T47D (cell line): ENCODE measurements around the gene RTN4R.
"Not testable (repeated sequence)": the region's sequence is repeated elsewhere in the genome, so short reads cannot be mapped to it uniquely, and the experiment has no call there.

Experiments used
- DNase-seq, 2 experiments: peaks; one replicate each; pipeline versions ENCODE4 v3.0.0 to v3.0.0-alpha.2; 2011 to 2012; ENCODE audit warnings: low read depth in 1 of 2, low spot score in 1 of 2
- JUND ChIP-seq: IDR thresholded peaks from 2 replicates; pipeline ENCODE4 v1.6.1; 2012; ENCODE audit warnings: low read depth
- in situ Hi-C: cut with HindIII; loops from 2 replicates; pipeline ENCODE4 v1.10.0; 2016; ENCODE audit warnings: low sequenced_read_pairs, low pct_unique_long_range_greater_than_20kb

The RTN4R gene

DNA sequence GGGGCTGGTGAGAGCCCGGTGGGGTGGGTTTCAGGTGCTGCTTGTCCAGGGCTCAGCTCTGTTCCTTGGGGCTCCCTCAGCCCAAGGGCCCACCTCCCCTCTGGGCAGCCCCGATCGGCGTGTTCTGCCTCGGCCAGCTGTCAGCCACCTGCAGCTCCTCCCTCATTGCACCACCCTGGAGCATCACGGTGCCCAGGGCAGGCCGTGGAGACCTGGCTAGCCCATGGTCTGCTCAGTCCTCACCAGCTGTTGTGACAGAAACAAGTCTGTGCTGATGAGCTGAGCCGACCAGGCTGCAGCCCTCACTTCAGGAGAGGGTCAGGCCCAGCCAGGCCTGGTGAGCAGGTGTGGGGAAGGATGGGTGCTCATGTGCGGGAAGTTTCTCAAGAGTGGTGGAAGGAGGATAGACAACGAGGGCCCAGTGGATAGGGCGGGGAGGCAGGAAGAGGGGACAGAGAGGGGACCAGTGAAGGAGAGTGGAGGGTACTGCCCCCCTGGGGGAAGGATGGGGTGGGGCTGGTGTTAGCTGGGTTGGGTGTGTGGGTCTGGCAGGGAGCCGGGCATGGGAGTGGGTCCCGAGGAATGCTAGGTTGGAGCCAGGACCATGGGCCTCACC is 16.5 kb upstream of the RTN4R start:
- in situ Hi-C loops, result no loop called here
- no peak for TF ChIP-seq JUND
- DNase-seq, result no peak

DNA sequence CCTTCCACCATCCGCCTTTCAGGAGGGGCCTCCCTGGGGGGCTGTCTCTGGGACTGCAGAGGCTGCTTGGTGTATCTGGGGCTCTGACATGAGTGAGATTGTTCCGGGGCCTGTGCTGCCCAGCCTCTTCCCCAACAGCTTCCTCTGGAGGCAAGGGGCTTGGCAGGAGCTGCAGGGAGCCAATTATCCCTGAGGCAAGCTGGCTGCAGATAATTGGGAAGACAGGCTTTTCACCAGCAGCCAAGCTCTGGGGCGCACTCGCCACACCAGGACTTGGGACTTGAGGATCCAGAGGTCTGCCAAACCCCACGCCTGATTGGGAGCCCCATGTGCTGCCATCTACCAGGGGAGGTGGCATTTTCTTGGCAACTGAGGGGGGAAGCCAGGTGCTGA is 15.6 kb upstream of the RTN4R start:
- DNase-seq, result no peak
- in situ Hi-C loops, result no loop called here
- no peak for TF ChIP-seq JUND

DNA sequence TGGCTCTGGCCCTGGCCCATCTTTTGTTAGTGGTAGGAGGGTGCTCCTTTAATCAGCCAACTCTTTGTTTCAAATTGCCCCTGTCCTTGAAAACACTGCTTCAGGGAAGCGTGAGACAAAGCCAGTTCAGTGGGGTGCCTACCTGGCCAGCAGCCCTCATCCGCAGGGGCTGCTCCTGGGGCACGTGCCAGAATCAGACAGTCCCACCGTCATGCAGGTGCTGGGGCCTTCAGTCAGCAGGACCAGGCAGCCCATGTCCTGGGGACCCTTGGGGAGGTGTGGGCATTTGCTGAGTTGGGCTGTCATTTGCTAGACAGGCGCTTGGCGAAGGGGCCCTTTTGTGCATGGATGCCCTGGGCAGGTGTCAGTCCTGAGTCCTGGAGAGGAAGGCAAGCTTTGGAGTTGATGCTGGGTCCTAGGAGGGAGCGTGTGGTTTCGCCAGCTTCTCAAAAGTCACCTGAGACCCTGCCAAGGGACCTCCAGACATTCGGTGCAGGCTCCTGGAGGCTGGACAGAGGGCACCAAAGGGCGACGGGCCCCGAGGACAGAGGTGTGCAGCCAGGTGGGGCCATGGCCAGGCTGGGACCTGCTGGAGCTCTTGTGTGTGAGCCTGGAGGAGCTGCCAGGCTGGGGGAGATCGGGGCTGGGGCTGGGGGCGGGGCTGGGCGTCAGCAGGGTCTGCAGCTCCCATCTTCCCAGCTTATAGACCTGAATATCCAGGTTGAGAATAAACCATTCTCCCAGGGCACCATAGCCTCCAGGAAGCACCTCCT is 15.0 kb upstream of the RTN4R start:
- in situ Hi-C loops, result no loop called here
- DNase-seq, result no peak
- TF ChIP-seq JUND, result no peak

DNA sequence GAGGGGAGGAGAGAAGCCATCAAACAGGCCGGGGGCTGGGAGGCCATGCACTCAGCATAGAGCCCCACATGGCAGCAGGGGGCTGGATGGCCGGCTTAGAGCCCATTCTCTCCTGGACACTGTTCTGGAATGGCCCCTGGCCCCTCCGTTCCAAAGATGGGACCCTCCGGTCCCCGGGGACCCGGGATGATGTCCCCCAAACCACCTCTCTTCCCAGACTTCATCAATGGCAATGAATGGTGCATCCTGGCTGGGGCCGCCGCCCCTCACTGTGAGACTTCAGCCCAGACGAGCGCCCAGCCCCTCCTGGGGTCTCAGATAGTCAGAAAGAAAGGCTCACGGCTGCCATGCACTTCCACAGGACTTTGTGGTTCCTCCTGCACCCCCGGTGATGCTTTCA is 13.8 kb upstream of the RTN4R start:
- DNase-seq, result no peak
- in situ Hi-C loops, result no loop called here
- TF ChIP-seq JUND, result no peak

DNA sequence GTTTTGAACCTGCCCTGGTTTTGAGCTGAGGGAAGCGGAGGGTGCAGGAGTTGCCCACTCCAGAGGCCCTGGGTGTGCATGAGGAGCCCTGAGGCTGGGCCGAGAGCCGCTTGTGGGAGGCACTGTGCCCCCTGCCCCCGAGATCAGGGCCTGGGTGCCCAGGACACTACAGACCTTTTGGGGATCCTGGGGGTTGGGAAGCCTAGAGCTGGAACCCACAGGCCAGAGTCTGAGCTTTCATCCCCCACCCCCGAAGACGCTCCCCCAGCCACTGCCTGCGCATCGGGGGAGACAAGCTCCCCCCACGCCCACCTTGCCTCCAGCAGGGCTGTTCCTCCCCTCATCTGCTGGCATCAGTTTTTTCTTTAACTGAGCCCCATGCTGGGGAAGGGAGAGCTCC is 13.4 kb upstream of the RTN4R start:
- in situ Hi-C loops, DNase-seq: not testable (repeated sequence)

DNA sequence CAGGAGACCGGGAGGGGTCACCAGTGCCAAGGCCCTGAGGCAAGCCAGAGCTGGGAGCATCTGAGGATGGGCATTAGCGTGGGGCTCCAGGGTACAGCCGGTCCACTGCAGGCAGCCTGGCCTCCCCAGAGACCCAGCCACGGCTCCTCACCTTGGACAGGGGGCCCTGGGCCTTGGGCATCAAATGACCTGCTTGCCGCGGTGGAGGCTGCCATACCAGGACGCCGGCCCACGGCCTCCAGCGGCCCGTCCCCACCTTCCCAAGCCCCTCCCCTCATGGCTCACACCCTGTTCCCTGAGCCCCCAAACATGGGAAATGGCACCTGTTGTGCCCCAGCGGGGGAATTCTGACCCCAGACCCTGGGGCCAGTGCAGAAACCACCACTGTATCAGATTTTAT is 12.7 kb upstream of the RTN4R start:
- in situ Hi-C loops, result no loop called here
- no peak for DNase-seq
- no peak for TF ChIP-seq JUND

DNA sequence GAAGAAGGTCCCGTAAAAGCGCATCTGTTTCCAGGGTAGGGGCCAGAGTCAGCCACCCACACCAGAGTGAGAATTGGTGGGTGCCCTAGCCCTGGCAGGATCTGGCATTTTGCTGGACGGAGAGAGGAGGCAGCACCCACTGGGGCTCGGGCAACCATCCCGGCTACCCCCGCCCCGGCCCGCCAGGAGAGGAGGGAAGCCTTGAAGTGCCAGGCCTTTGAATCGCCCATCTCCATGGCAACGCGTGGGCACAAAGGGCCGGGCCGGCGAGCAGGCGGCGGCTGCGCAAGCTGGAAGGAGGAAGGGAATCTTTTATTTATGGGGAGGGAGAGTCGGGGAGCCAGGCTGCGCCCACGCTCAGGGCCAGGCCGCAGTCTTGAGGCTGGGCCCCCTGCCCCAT is 12.0 kb upstream of the RTN4R start:
- in situ Hi-C loops, result not testable (repeated sequence)

DNA sequence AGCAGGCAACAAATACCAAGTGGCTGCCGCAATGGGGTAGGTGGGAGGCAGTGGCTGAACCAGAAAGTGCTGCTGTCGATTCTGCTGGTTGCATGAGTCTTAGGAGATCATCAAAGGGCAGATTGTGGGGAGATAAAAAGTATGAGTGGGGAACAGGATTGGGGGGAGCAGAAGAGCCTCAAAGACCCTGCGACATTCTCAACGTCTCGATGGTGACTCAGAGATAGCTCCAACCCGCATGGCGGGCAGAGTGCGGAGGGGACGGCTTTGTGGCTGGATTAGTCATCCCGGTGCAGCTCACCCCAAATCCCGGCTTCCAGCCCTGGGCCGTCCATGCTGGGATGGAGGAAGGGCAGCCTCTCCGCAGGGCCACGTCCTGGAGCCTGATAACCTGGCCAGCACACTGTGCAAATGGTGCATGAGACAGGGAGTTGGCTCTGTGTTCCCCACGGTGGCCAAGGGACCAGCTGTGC is 11.6 kb upstream of the RTN4R start:
- in situ Hi-C loops, result no loop called here
- no peak for DNase-seq
- TF ChIP-seq JUND, result no peak

More for the DNA sequence above, 12.0 kb upstream of the RTN4R start:
- DNase-seq, result not testable (repeated sequence)

DNA sequence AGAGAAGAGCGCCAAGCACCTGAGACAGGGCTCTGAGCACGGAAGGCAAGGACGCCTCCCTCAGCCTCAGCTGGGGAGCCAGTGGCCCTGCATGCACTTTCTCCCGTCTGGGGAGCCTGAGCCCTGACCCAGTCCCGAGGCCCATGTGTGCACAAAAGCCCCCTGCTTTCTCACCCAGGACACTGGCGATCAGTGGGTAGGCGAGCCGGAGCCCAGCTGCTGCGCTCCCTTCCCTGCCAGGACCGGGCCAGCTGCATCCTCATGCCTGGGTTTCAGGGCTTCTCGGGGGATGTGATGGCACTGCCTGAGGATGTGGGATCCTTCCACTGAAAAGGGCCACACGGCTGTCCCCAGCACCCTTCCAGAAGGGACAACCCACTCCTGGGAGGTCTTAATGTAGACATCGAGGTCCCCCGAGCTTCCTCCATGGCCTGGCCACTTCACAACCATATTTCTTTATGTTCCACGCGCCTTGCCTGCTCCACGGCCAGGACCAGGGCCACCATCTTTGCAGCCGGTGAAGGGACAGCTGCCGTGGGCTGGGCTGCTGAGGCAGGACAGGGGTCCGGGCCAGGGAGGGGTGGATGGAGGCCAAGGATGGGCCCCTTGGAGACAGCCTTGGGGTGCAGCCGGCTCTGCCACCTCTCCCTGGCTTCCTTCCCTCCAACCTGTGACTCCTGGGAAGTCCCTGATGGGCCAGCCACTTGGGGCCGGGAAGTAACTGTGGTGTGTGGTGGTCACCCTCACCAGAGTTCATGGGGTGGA is 10.8 kb upstream of the RTN4R start:
- DNase-seq, in situ Hi-C loops: not testable (repeated sequence)

DNA sequence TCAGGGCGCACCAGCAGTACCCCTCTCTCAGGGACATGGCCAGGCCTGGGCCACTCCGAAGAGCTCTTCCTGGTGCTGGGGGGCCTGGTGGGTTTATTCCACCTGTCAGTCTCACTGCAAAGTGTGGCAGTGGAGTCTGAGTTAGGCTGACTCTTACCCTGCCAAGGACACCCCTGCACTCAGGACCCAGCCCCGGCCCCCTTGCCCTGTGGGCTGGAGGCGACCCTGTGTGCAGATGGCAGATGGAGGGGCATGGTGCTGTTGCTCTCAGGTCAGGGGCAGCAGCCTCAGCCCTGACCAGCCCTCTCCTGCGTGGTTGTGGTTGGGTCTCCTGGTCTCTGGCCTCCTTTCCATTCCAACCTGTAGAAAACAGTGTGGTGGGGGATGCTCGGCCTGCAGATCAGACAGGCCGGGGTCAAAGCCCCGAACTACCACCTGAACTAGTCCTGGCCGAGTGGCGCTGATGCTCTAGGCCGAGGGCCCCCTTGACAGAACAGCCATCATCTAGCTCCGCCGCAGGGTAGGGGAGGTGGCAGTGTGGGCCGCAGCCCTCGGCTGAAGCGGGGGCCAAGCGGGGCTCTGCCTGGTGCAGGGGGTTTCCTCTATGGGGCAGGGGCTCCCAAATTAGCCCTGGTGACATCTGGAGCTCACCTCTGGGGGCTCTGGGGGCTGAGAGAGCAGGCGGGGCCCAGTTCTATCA is 10.0 kb upstream of the RTN4R start:
- in situ Hi-C loops, DNase-seq: not testable (repeated sequence)

DNA sequence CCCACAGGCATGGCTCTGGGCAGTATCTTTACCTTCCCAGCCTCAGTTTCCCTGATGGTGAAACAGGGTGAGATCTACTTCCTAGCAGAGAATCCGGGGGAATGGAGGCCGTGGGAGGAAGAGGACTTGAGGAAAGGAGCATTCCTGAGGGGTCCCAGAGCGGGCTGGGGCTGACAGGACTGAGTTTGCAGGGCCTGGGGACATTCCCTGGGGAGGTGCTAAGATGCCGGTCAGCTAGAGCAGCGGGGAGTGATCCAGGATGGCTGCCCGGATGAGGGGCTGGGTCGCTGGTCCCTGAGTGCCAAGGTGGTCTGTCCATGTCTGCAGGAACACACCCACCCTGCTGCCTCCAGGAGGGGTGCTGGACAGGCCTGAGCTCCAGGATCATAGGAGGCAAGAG is 8.3 kb upstream of the RTN4R start:
- TF ChIP-seq JUND, result no peak
- DNase-seq, result no peak
- in situ Hi-C loops, result no loop called here

DNA sequence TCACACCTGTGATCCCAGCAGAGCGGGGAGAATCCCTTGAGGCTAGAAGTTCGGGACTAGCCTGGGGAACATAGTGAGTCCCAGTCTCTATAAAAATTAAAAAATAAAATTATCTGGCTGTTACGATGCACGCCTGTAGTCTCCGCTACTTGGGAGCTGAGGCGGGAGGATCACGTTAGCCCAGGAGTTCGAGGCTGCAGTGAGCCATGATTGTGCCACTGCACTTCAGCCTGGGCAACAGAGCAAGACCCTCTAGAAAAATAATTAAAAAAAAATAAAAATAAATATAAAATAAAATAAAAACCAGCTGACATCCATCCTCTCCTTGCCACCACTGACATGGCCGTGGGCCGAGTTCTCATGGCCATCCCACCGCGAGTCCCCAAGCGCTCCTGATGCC is 7.7 kb upstream of the RTN4R start:
- DNase-seq, result no peak
- TF ChIP-seq JUND, result no peak
- in situ Hi-C loops, result no loop called here

DNA sequence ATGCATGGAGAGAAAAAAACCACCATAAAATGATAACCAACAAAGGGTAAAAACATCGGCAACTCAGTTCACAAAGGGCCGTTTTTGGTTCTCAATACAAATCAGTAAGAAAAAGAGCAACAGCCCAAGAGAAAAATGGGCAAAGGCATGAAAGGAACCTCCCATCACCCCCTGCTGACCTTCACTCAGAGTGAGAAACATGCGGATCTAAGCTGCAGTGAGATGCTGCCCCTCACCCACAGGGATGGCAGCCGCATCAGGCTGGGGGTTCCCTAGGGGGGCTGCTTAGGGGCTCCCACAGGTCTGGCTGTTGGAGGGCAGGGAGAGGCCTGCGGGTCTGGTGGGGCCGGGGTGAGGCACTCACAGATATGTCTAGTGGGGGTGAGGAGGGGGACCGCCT is 7.2 kb upstream of the RTN4R start:
- in situ Hi-C loops, DNase-seq: not testable (repeated sequence)

DNA sequence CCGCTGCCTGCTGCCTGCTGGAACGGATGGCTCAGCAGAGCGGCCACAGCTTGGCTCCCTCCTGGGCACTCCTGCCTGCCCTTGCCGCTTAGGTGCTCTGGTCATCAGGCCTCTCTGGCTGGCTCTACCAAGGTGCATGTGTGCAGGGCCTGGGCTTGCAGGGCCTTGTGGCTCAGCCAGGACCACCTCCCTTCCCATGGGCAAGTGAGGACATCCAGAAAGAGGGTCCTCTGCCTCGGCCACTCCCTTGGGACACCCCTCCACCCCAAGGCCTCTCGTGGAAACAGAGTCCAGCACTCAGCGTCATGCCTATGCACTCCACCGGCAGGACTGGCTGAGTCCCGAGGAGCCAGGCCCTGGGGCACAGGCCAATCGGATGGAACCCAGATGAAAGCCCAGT is 6.3 kb upstream of the RTN4R start:
- in situ Hi-C loops, DNase-seq: not testable (repeated sequence)
